Activated naive CD8-positive, alpha-beta T cell treated with anti-CD3 and anti-CD28 coated beads, Interleukin-2, amount 50 U/mL, for 24 hours (primary cell): Measurements from ENCODE around the gene SYCE3.
A peak's percentile ranks its signal among the peaks of the same experiment; 100 is the strongest.
"Not testable (repeated sequence)": the region's sequence is repeated elsewhere in the genome, so short reads cannot be mapped to it uniquely, and the experiment has no call there.

Source experiments
- ATAC-seq: fragments of 150-1000 bp; cut with Tn5 transposase; one replicate; pipeline ENCODE4 v1.10.0; 2021
- DNase-seq: peaks from one replicate; pipeline ENCODE4 v3.0.0; 2021
- H3K27ac Mint-ChIP-seq: one replicate; pipeline ENCODE4 v1.8.0; 2021; ENCODE audit warnings: mild to moderate bottlenecking, mixed read lengths
- H3K27me3 Mint-ChIP-seq: one replicate; pipeline ENCODE4 v1.8.0; 2021; ENCODE audit warnings: mixed read lengths
- H3K36me3 Mint-ChIP-seq: one replicate; pipeline ENCODE4 v1.8.0; 2021; ENCODE audit warnings: low read depth, mixed read lengths
- H3K4me1 Mint-ChIP-seq: one replicate; pipeline ENCODE4 v1.8.0; 2021; ENCODE audit warnings: mixed read lengths
- H3K4me3 Mint-ChIP-seq: one replicate; pipeline ENCODE4 v1.8.0; 2021; ENCODE audit warnings: mild to moderate bottlenecking, moderate library complexity, mixed read lengths
- H3K9me3 Mint-ChIP-seq: one replicate; pipeline ENCODE4 v1.8.0; 2021; ENCODE audit warnings: mixed read lengths

SYCE3 gene

GRCh38 chr22:50520826-50521453, 41.8 kb downstream of the SYCE3 start:
- Mint-ChIP-seq H3K27ac (no peak overlapping the region), H3K27me3 (no peaks in the 10 kb centered on the region), H3K9me3 (no peaks in the 10 kb centered on the region), H3K36me3 (peaks cover 25% of the 10 kb centered on the region), H3K4me3 (no peak overlapping the region), H3K4me1 (peaks cover 11% of the 10 kb centered on the region)
- ATAC-seq (no peak), DNase-seq (no peak)

- peaks cover 11% of the 10 kb centered on the region for H3K4me1 Mint-ChIP-seq
- not testable (repeated sequence) for ATAC-seq, H3K4me3 Mint-ChIP-seq, H3K27me3 Mint-ChIP-seq, DNase-seq, H3K27ac Mint-ChIP-seq, H3K9me3 Mint-ChIP-seq
- H3K36me3 Mint-ChIP-seq = peaks cover 25% of the 10 kb centered on the region
These were observed 42.5 kb downstream of the SYCE3 start for GRCh38 chr22:50520184-50520583.

DNA sequence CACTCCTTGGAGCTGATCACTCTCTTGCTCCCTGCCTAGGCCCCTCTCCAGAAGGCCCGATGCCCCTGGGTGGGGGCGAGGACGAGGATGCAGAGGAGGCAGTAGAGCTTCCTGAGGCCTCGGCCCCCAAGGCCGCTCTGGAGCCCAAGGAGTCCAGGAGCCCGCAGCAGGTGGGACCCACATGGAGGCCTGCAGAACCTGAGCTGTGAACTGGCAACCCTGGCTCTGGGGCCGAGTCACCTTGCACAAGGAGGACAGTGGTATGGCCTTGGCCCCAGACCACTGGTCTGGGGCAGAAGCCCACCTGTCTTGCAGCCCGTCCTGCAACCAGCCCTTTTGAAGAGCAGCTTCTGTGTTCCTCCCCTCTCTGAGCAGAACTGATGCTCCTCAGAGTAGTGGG, 43.6 kb downstream of the SYCE3 start:
- no peak for DNase-seq
- no peaks in the 10 kb centered on the region for H3K27me3 Mint-ChIP-seq
- peaks cover 9% of the 10 kb centered on the region for H3K4me1 Mint-ChIP-seq
- H3K9me3 Mint-ChIP-seq = no peaks in the 10 kb centered on the region
- ATAC-seq = no peak
- peaks cover 23% of the 10 kb centered on the region for H3K36me3 Mint-ChIP-seq
- no peak overlapping the region for H3K27ac Mint-ChIP-seq
- no peak overlapping the region for H3K4me3 Mint-ChIP-seq

DNA sequence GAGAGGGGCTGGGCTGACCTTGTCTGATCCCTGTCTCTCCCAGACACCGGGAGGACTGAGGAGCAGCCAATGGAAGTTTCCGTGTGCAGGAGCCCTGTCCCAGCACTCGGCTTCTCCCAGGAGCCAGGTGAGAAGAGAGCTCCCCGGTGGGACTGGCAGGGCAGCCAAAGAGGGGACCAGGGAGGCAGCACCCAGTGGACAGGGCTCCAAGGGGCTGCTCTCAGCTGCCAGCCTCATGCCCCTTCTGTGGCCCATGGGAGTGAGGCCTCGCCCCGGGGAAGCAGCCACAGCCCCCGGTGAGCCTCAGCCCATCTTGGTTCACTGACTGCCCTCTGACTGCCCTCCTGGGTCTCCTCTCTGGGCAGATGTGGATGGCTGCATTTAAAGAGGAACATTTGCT, 44.1 kb downstream of the SYCE3 start:
- no peak for DNase-seq
- Mint-ChIP-seq H3K36me3 (peaks cover 23% of the 10 kb centered on the region), H3K4me1 (peaks cover 9% of the 10 kb centered on the region), H3K27ac (no peak overlapping the region), H3K4me3 (no peak overlapping the region), H3K27me3 (no peaks in the 10 kb centered on the region), H3K9me3 (no peaks in the 10 kb centered on the region)
- ATAC-seq = no peak

GRCh38 chr22:50517495-50518260, 45.0 kb downstream of the SYCE3 start:
- ATAC-seq = no peak
- no peaks in the 10 kb centered on the region for H3K27me3 Mint-ChIP-seq
- no peak for DNase-seq
- H3K4me1 Mint-ChIP-seq = peaks cover 7% of the 10 kb centered on the region
- peaks cover 22% of the 10 kb centered on the region for H3K36me3 Mint-ChIP-seq
- H3K4me3 Mint-ChIP-seq = no peak overlapping the region
- no peak overlapping the region for H3K27ac Mint-ChIP-seq
- no peaks in the 10 kb centered on the region for H3K9me3 Mint-ChIP-seq

DNA sequence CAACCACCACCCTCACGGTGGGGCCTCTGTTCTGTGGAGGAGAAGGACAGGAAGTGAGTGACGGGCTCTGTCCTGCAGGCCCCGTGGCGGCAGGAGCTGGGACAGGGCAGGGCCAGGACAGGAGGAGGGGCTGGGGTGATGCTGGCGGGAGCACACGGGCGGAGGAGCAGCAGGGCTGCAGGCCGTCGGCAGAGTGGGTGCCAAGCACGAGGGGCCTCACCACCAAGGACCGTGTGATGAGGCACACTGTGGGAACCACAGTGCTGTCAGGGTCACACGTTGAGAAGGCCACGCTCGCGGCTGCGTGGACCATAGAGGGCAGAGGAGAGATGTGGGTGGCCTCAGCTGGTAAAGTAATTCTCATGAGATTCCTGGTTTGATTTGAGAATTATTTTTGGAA, 45.8 kb downstream of the SYCE3 start:
- Mint-ChIP-seq H3K9me3 (no peaks in the 10 kb centered on the region), H3K27ac (no peak overlapping the region), H3K36me3 (peaks cover 27% of the 10 kb centered on the region), H3K4me1 (peaks cover 15% of the 10 kb centered on the region), H3K4me3 (no peak overlapping the region), H3K27me3 (no peaks in the 10 kb centered on the region)
- no peak for DNase-seq
- no peak for ATAC-seq

GRCh38 chr22:50516068-50516467, 46.7 kb downstream of the SYCE3 start:
- no peak for ATAC-seq
- Mint-ChIP-seq H3K27me3 (no peaks in the 10 kb centered on the region), H3K36me3 (peaks cover 26% of the 10 kb centered on the region)

GRCh38 chr22:50513175-50513574, 49.5 kb downstream of the SYCE3 start:
- no peak overlapping the region for H3K27ac Mint-ChIP-seq
- ATAC-seq (no peak), DNase-seq (no peak)
- no peaks in the 10 kb centered on the region for H3K9me3 Mint-ChIP-seq
- H3K4me1 Mint-ChIP-seq = peaks cover 30% of the 10 kb centered on the region
- no peaks in the 10 kb centered on the region for H3K27me3 Mint-ChIP-seq
- H3K4me3 Mint-ChIP-seq = no peak overlapping the region
- peaks cover 26% of the 10 kb centered on the region for H3K36me3 Mint-ChIP-seq

More at GRCh38 chr22:50516068-50516467, 46.7 kb downstream of the SYCE3 start:
- H3K9me3 Mint-ChIP-seq = no peaks in the 10 kb centered on the region
- H3K4me1 Mint-ChIP-seq = peaks cover 16% of the 10 kb centered on the region
- DNase-seq = no peak
- no peak overlapping the region for H3K4me3 Mint-ChIP-seq
- H3K27ac Mint-ChIP-seq = no peak overlapping the region

GRCh38 chr22:50508897-50509296, 53.8 kb downstream of the SYCE3 start:
- no peaks in the 10 kb centered on the region for H3K9me3 Mint-ChIP-seq
- DNase-seq (no peak), ATAC-seq (no peak)
- H3K4me3 Mint-ChIP-seq = peak overlapping the region; percentile 92
- peak overlapping the region; percentile 87 for H3K27ac Mint-ChIP-seq
- peaks cover 13% of the 10 kb centered on the region for H3K36me3 Mint-ChIP-seq
- H3K4me1 Mint-ChIP-seq = peaks cover 27% of the 10 kb centered on the region
- no peaks in the 10 kb centered on the region for H3K27me3 Mint-ChIP-seq

- DNase-seq (peak; percentile 99), ATAC-seq (peak; percentile 61)
- Mint-ChIP-seq H3K27ac (peak within 1 kb of the TSS; percentile 87), H3K36me3 (peaks cover 13% of the 10 kb centered on the region), H3K9me3 (no peaks in the 10 kb centered on the region), H3K4me3 (peak within 1 kb of the TSS; percentile 93), H3K4me1 (peaks cover 27% of the 10 kb centered on the region), H3K27me3 (no peaks in the 10 kb centered on the region)
These were observed 54.5 kb downstream of the SYCE3 start, which contains the start of gene NCAPH2 for GRCh38 chr22:50507991-50508884. Gene NCAPH2, plus strand, starts transcription at chr22:50508224. Its CDS starts 114 bp downstream, at chr22:50508338.

GRCh38 chr22:50507421-50507990, 55.2 kb downstream of the SYCE3 start, which contains the start of gene LMF2:
Gene LMF2, minus strand, starts transcription at chr22:50507702. Its CDS starts 27 bp downstream, at chr22:50507675.
- peaks cover 23% of the 10 kb centered on the region for H3K4me1 Mint-ChIP-seq
- H3K4me3 Mint-ChIP-seq = peak within 1 kb of the TSS; percentile 93
- no peaks in the 10 kb centered on the region for H3K9me3 Mint-ChIP-seq
- peaks cover 10% of the 10 kb centered on the region for H3K36me3 Mint-ChIP-seq
- peak; percentile 74 for ATAC-seq
- H3K27ac Mint-ChIP-seq = peak within 1 kb of the TSS; percentile 87
- H3K27me3 Mint-ChIP-seq = no peaks in the 10 kb centered on the region
- DNase-seq = peak; percentile 94

DNA sequence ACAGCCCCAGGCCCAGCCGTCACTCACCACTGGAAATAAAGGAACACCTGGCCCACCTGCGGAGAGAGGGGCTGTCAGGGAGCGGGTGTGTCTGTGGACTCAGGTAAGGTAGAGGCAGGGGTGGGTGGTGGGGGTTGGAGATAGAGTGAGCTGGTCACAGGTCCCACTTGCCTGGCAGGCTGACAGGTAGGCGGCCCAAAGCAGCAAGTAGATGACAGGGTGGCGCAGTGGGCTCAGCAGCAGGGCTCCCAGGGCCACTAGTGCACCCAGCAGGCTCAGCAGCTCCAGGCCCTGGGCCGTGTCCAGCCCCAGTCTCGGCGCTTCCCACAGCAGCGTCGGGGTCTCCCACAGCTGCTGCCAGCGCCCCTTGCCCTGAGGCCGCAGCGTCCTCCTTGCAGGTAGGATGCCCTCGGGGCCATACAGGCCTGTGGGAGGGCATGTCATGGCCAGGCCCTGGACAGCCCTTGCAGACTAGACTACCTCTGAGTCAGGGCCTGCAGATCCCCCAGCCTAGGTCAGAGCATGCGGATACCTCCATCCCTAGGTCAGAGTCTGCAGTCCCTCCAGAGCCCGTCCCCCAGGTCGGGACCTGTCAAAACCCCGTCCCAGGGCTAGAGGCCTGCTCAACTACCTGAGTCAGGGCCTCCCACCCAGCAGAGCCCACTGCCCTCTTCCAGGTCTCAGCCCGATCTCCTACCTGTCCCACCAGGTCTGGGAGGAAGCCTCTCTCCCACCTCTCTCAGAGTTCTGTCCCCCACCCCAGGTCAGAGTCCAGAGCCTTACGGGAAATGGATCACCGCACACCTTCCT, 55.9 kb downstream of the SYCE3 start:
- H3K4me3 Mint-ChIP-seq = peak overlapping the region; percentile 93
- peak overlapping the region; percentile 84 for H3K27ac Mint-ChIP-seq
- ATAC-seq (no peak), DNase-seq (peak; percentile 23)
- no peaks in the 10 kb centered on the region for H3K9me3 Mint-ChIP-seq
- H3K36me3 Mint-ChIP-seq = peaks cover 6% of the 10 kb centered on the region
- peaks cover 16% of the 10 kb centered on the region for H3K4me1 Mint-ChIP-seq
- no peaks in the 10 kb centered on the region for H3K27me3 Mint-ChIP-seq

- Mint-ChIP-seq H3K27ac (no peak overlapping the region), H3K4me1 (peaks cover 16% of the 10 kb centered on the region)
- ATAC-seq = no peak
These were observed 56.7 kb downstream of the SYCE3 start for GRCh38 chr22:50505776-50506610.

More at GRCh38 chr22:50505776-50506610, 56.7 kb downstream of the SYCE3 start:
- no peaks in the 10 kb centered on the region for H3K9me3 Mint-ChIP-seq
- no peak for DNase-seq
- H3K36me3 Mint-ChIP-seq = peaks cover 6% of the 10 kb centered on the region
- peak overlapping the region; percentile 93 for H3K4me3 Mint-ChIP-seq
- H3K27me3 Mint-ChIP-seq = no peaks in the 10 kb centered on the region
